Measurements from ENCODE around the gene APPL2. TPM values are rescaled to one million over a fixed set of nuclear protein-coding genes. Genes with fewer than 3 reads are reported as not detected.
A peak's percentile ranks its signal among the peaks of the same experiment; 100 is the strongest.

APPL2 gene
- total and polyA plus RNA-seq, 3 donors from 2014 or later = 70.9 to 140 (median 129) TPM

DNA sequence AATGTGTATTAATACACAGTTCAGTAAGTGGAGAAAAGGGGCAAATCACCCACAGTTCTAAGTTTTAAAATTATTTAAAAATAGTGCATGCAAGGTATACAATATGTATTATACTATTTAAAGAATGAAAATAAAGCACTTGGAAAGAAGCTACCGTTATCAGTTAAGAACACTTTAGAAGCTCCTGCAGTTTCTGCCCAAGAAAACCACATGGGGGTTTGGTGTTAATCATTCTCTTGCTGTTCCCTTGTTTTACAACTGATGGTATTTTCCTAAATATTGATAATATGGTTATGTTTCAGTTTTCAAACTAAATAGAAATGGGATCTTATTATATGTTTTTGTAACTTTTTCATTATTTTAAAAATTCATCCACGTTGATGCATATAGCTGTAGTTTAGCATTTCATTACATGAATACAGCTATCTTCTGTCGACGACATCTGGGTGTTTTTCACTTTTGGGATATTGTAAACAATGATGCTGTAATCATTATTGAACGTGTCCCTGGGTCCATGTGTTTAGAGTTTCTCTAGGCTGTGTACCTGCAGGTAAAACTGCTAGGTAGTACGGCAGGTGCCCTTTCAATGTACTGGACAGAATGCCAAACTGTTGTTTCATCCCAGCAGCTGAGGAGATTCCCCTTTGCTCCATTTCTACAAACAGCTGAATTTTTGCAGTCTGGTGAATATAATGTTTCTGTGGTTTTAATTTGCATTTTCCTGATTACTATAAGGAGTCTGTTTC is 64.1 kb downstream of the APPL2 start:
- intact Hi-C loops (cut with DNase I; ENCODE audit: low total_unique reads) = no loop called here
- H3K36me3 ChIP-seq (ENCODE audit: low read depth, missing control alignments) = no peaks in the 10 kb centered on the region
- H3K4me3 ChIP-seq = no peak overlapping the region
- H3K4me1 ChIP-seq = no peaks in the 10 kb centered on the region
- no peak for DNase-seq
- 71 to 74% methylated on average over 6 of the region's 6 CpGs for WGBS, 2 donors
- TF ChIP-seq POLR2A (IDR thresholded peaks at IDR 0.05) = no peak
- TF ChIP-seq, protein P1, sequence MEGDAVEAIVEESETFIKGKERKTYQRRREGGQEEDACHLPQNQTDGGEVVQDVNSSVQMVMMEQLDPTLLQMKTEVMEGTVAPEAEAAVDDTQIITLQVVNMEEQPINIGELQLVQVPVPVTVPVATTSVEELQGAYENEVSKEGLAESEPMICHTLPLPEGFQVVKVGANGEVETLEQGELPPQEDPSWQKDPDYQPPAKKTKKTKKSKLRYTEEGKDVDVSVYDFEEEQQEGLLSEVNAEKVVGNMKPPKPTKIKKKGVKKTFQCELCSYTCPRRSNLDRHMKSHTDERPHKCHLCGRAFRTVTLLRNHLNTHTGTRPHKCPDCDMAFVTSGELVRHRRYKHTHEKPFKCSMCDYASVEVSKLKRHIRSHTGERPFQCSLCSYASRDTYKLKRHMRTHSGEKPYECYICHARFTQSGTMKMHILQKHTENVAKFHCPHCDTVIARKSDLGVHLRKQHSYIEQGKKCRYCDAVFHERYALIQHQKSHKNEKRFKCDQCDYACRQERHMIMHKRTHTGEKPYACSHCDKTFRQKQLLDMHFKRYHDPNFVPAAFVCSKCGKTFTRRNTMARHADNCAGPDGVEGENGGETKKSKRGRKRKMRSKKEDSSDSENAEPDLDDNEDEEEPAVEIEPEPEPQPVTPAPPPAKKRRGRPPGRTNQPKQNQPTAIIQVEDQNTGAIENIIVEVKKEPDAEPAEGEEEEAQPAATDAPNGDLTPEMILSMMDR (IDR thresholded peaks at IDR 0.05) = no peak
- no peaks in the 10 kb centered on the region for H3K9me3 ChIP-seq
- no peak overlapping the region for H3K27ac ChIP-seq
- no peaks in the 10 kb centered on the region for H3K27me3 ChIP-seq

DNA sequence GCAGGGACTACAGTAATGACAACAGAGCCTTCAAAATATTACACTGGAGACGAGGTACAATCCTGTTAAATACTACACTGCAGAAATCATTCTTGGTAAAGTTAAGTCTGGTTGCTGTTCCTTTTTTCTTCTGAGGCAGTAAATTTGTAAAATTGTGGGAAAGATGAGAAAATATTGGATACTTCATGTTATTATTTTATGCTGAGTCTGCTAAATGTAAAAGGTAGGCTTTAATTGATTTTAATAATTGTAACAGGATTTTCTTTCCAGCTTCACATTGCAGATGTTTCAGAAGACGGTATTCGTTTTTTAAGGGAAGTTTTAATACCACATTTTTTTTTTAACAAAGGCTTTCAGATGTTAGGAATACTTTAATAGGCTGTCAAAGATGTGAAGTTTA is 65.8 kb downstream of the APPL2 start:
- Histone ChIP-seq H3K4me1 (no peaks in the 10 kb centered on the region), H3K4me3 (no peak overlapping the region), H3K36me3 (ENCODE audit: low read depth, missing control alignments) (no peaks in the 10 kb centered on the region), H3K9me3 (no peaks in the 10 kb centered on the region), H3K27me3 (no peaks in the 10 kb centered on the region), H3K27ac (no peak overlapping the region)
- intact Hi-C loops (cut with DNase I; ENCODE audit: low total_unique reads) = no loop called here
- WGBS, 2 donors = 89 to 91% methylated on average over 3 of the region's 3 CpGs
- DNase-seq = no peak
- TF ChIP-seq, protein P1 (IDR thresholded peaks at IDR 0.05) = no peak
- TF ChIP-seq POLR2A (IDR thresholded peaks at IDR 0.05) = no peak

DNA sequence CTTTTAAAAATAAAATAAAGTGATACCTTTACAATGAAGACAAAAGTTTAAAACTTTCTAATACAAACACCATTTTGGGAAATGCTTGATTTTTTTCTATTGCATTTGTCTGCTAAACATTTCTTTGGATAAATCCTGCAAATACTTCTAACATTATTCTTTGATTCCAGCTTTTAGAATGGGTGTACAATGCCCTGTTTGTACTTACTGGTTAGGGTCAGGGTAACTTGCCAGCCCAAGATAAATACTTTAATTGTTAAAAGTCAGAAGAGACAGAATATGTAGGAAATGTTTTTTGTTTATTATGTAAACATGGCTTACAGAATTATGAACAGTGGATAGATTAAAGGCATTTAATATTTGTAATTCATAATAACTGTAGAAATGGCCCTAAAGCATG is 68.0 kb downstream of the APPL2 start:
- no peaks in the 10 kb centered on the region for H3K9me3 ChIP-seq
- no peaks in the 10 kb centered on the region for H3K27me3 ChIP-seq
- H3K4me1 ChIP-seq = no peaks in the 10 kb centered on the region
- no peaks in the 10 kb centered on the region for H3K36me3 ChIP-seq (ENCODE audit: low read depth, missing control alignments)
- H3K4me3 ChIP-seq = no peak overlapping the region
- intact Hi-C loops (cut with DNase I; ENCODE audit: low total_unique reads) = no loop called here
- H3K27ac ChIP-seq = no peak overlapping the region
- DNase-seq = no peak
- no peak for TF ChIP-seq POLR2A (IDR thresholded peaks at IDR 0.05)
- TF ChIP-seq, protein P1 (IDR thresholded peaks at IDR 0.05) = no peak

DNA sequence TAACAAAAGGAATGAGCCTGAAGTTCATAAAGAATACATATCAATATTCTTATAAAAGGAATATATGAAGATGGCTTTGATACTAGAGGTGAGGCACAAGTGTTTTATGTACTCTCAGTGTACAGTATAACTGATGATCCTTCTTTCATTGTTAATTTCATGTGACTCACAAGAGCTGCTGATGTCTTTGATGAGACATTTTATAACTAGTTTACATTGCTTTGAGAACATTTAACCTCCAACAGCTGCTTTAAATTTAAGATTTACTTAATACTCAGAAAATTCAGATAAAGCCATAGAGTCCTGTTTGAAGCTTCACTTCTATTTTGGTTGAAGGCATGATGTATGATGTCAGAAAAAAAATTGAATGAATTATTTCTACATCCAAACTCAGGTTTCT is 68.6 kb downstream of the APPL2 start:
- DNase-seq = no peak
- Histone ChIP-seq H3K9me3 (no peaks in the 10 kb centered on the region), H3K36me3 (ENCODE audit: low read depth, missing control alignments) (no peaks in the 10 kb centered on the region), H3K27ac (no peak overlapping the region), H3K27me3 (no peaks in the 10 kb centered on the region), H3K4me3 (no peak overlapping the region), H3K4me1 (no peaks in the 10 kb centered on the region)
- intact Hi-C loops (cut with DNase I; ENCODE audit: low total_unique reads) = no loop called here
- TF ChIP-seq, protein P1 (IDR thresholded peaks at IDR 0.05) = no peak
- TF ChIP-seq POLR2A (IDR thresholded peaks at IDR 0.05) = no peak

DNA sequence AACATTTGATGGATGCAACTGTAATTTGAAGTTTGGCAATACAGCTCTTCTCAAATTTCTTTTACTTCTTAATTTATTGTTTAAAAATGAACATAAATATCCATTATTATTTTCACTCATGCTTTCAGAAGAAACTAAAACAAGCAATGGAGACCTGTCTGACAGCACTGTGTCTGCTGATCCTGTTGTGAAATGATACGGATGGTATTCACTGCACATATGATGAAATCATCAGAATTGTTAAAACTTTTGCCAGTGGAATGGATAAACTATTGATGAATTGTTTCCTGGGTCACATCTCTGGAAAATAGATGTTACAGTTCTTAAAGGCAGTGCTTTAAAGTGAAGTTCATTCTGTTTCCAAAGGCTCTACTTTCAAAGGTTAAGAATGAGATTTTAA is 69.2 kb downstream of the APPL2 start:
- no peaks in the 10 kb centered on the region for H3K36me3 ChIP-seq (ENCODE audit: low read depth, missing control alignments)
- TF ChIP-seq, protein P1 (IDR thresholded peaks at IDR 0.05) = no peak
- no peak for TF ChIP-seq POLR2A (IDR thresholded peaks at IDR 0.05)
- 63 to 77% methylated on average over 1 of the region's 1 CpG for WGBS, 2 donors
- no peaks in the 10 kb centered on the region for H3K27me3 ChIP-seq
- DNase-seq = no peak
- intact Hi-C loops (cut with DNase I; ENCODE audit: low total_unique reads) = no loop called here
- H3K27ac ChIP-seq = peak overlapping the region in 1 of 2 donors; percentile 21
- no peaks in the 10 kb centered on the region for H3K9me3 ChIP-seq
- no peaks in the 10 kb centered on the region for H3K4me1 ChIP-seq
- H3K4me3 ChIP-seq = no peak overlapping the region

All from testis (tissue), 3 donors.